Activated naive CD8-positive, alpha-beta T cell treated with anti-CD3 and anti-CD28 coated beads, Interleukin-2, amount 50 U/mL, for 16 hours (primary cell): ENCODE measurements around the gene STK26.
"Not testable (repeated sequence)": the region's sequence is repeated elsewhere in the genome, so short reads cannot be mapped to it uniquely, and the experiment has no call there.

Experiments
- DNase-seq: peaks from one replicate; pipeline ENCODE4 v3.0.0-alpha.2; 2020; ENCODE audit warnings: low read depth, low spot score

The STK26 gene

DNA sequence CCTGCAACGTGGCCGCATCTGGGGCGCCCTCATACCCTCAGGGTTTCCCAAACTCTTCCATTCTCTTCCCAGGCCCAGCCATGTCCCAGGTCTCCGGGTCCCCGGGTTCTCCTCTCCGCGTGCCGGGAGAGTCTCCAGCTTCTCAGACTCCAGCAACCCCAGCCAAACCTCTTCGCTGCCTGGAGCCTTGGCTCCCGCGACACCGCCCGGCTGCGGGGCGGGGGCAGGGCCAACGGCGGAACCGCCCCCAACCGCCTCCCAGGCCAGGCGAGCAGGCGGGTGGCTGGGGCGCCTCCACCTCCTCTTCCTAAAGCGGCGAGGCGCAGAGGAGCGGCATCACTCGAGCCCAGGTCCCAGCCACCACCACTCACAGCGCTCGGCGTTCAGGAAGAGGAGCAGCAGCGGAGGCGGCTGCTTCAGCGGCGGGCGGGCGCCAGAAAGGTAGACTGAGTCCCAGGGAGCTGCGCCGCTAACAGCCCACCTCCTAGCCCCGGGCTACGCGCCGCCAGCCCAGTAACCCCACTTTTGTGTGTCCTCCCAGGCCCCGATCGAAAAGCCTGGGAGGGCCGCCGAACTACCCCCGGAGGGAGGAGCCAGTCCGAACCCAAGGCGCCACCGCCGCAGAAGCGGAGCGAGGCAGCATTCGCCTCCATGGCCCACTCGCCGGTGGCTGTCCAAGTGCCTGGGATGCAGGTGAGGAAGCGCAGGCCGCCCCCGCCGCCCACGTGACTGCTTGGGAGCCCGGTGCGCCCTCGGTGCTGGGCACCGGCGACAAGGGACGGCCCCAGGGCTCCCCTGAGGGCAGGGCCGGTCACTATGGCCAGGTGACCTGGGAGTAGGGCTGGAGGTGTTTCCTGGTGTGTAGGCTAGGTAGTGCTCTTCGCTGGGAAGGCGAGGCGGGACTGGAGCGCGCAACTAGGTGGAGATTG lies at the start of gene STK26:
Gene STK26, plus strand, starts transcription at position 336 of the 929 bp plus-strand sequence. Its CDS starts 316 bp downstream, at position 652.
- DNase-seq: peak; percentile 46

DNA sequence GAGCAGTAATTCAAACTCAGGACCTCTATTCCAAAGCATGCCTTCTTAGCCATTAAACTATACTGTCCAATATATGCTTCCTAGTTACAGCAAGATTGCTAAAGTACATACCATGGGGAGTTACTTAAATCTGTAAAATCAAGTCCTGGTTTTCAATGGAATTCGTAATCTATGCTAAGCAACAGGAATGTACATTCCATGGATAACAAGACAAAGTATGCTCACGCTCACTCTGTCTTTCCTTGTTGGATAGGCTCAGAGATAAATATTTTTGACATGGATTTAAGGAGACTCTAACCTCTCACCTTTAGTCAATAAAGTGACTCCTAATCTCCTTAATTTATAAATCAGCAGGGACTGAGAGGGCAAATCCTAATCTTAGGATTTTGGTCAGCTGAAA lies 47.3 kb upstream of the STK26 start:
- DNase-seq: no peak

GRCh38 chrX:131977619-131978018 lies 45.5 kb upstream of the STK26 start:
- DNase-seq: no peak

DNA sequence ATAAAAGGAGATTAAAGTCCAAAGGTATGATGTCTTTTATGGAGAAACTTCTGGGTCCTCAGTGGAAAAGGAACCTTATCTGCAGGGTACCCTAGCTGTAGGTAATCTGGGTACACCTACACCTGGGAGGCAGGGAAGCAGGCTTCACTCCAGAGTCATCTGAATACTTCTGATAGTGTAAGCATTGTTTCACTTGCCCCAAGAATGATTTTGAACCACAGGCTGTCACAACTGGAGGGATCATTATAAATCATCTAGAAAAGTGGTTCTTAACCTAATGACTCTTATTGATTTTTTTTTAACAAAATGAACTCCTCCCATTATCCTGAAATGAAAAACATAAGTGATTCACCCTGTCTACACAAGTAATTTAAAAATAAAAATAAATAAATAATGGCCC lies 44.0 kb upstream of the STK26 start:
- DNase-seq: no peak

DNA sequence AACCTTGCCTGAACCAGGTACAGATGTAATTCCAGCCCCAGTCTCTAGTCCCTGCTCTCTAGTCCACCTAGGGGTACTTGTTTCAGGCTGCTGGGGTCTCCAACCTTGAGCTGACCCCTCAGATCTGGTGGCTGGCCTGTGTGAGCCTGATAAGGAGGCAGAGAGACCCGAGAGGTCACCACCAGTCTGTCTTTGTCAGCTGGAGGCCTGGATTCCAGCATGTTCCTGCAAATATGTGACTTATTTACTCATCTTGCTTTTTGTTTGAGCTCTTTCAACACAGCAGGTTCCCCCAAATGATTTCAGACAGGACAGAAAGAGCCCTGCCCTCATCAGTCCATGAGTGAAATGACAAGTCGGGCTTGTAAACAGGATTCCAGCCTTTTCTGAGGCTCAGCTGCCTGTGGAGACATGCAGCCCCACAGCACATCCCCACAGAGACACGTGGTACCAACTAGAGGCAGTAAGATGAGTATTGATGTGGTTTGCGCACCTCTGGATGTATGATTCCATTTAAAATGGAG lies 37.5 kb upstream of the STK26 start:
- DNase-seq: no peak

DNA sequence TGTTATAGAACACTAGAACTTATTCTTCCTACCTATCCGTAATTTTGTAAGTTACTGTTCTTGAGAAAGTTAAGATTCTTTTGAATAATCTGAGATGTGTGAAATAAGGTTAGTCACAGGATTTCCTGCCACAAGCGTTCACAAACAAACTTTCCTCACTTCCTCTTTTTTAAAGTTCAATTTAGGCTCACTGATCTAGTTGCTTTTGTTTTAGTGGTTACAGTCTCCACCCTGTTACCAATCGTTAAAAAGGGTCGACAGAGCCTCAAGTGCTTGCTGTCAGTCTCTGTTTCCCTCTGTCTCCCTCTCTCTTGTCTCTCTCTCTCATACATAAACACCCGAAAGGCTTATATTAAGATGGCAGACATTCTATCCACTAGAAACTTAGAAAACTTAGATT lies 35.9 kb upstream of the STK26 start:
- no peak for DNase-seq

DNA sequence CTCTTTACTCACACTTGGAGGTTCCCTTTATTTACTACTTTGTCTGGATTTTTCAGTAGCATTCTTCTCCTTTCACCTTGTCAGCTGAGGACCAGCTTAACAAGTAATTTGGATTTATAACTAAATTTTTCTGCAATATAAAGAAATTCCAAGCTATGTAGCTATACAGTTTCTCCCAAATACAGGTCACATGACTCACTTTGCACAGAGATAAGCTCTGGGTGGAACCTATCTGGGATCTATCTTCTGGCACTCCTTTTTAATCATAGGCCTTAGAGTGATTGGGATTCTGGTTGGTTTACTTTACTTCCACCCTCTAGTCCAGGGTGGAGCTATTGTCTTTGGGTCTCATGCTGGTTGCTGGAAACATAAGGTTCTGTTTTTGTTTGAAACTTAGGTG lies 34.9 kb upstream of the STK26 start:
- DNase-seq: no peak

- no peak for DNase-seq
Observed at GRCh38 chrX:132001127-132001526, 22.0 kb upstream of the STK26 start.

- DNase-seq: no peak
Observed at GRCh38 chrX:132004728-132005127, 18.4 kb upstream of the STK26 start.

- DNase-seq: no peak
Observed at GRCh38 chrX:132009350-132009749, 13.8 kb upstream of the STK26 start.

GRCh38 chrX:132010213-132010612 lies 12.9 kb upstream of the STK26 start:
- not testable (repeated sequence) for DNase-seq

DNA sequence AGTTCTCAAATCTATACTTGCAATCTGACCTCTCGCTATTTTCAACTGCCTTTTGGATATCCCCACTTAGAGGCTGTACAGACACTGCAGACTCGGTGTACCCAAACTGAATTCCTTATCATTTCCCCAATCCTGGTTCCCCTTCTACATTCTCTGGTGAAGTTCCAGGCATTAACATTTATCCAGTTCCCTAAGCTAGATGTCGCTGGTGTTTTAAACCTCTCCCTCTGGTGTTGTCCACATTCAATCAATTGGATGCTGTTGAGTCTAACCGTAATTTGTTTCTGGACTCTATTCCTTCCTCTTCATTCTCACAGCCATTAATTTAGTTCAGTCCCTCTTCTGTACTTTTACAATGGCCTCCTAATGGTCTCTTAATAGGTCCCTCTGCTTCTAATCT lies 7.2 kb upstream of the STK26 start:
- DNase-seq: no peak

GRCh38 chrX:132016628-132017430 lies 6.3 kb upstream of the STK26 start:
- DNase-seq: no peak

GRCh38 chrX:132017431-132018185 lies 5.5 kb upstream of the STK26 start:
- no peak for DNase-seq

DNA sequence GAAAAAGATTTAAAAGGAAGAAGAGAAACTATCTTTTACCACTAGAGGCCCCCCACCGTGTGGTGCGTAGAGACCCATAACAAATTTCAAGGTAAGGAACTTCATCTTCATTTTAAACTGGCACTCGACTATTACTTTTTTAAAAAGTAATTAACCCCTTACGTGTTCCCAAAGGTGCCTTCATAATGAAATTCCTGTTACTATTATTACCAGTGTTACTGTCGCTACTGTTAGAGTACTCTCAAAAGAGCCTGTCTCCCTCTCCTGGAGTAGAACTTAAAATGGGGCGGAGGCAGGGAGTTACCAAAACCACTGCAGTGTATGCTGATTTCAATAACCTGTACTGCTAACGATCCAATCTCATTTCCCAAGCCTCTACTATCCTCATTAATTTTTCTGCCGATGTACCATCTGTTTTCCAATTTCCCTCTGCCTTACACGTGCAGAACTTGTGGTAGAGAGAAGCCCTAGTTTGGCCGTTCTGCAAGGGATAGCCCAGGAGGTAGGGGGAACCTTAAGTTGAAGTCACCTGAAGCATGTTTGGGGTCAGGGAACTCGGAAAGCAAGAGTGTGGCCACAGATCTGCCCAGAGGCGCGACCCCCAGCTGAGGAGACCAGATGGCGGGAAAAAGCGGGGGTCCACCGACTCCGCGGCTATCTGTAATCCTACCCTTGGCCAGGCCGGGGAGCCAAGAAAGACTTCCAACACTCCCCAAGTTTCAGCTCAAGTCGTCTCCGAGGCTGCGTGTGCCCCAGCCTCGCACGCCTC lies 720 bp upstream of the STK26 start:
- no peak for DNase-seq

DNA sequence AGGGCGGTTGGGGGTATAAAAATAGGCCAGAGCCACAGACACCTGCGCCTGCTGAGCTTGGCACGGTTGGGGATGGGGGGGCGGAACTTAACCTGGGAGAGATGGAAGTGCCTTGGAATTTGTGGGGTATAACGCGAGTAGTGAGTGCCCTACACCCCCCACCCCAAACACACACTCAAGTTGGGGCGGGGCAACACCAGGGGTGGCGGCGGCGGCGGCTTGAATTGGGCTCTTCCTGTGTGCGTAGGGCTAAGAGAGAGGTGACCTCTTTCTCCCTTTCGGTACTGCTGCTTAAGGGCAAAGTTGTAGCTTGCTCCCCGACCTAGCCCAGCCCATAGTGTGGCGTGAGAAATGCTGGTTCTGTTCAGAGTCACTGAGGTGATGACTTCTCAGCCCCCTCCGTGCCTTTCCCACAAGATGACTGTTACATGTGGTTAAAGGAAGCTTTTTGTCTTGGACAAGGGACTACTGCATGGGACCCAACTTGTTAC lies 839 bp downstream of the STK26 start:
- DNase-seq: no peak

GRCh38 chrX:132025041-132025440 lies 1.9 kb downstream of the STK26 start:
- no peak for DNase-seq

- DNase-seq: no peak
Observed at GRCh38 chrX:132030264-132030663, 7.2 kb downstream of the STK26 start.

DNA sequence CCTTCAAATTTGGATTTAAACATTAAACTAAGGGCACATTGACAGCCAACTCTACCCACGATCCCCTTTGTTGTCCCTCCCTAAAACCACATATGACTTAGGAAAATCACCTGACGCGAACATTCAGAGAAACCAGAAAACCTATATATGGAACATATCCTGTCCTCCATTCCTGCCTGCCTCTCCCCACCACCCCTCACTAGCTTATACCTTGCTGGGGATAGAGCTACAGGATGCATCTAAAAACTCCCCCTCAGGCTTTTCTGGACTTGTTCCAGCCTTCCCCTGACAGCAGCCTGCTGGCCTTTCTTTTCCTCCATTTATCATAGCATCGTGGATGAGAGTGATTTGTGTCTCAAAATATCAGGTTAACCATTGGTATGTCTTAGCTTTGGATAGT lies 8.8 kb downstream of the STK26 start:
- no peak for DNase-seq

- DNase-seq: no peak
Observed at GRCh38 chrX:132033166-132033565, 10.1 kb downstream of the STK26 start.

DNA sequence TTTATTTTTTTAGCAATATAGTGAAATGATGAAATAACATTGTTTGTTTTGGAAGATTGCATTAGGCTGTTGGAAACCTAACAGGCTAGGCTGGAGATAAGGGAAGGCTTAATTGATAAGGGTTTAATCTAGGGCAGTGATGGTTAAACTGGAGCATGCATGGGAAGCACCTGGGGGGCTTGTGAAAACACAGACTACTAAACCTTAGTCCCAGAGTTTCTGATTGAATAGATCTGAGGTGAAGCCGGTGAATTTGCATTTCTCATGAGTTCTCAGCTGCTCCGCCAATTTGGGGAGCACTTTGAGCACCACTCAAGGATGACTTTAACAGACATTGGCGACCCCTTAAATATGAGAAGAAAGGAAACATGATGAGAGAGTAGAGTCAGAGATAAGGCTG lies 11.5 kb downstream of the STK26 start:
- DNase-seq: no peak
